Activated CD4-positive, alpha-beta T cell treated with anti-CD3 and anti-CD28 coated beads, Interleukin-2, amount 50 U/mL, for 16 hours (primary cell): ENCODE data around the gene PRDM16.

Experiments
- DNase-seq: peaks from one replicate; pipeline ENCODE4 v3.0.0-alpha.2; 2020

Gene PRDM16

GRCh38 chr1:3410142-3410925 lies 341.3 kb downstream of the PRDM16 start:
- DNase-seq: no peak

GRCh38 chr1:3411806-3412205 lies 342.8 kb downstream of the PRDM16 start:
- DNase-seq: no peak

GRCh38 chr1:3412376-3412775 lies 343.4 kb downstream of the PRDM16 start:
- DNase-seq: no peak

GRCh38 chr1:3413975-3414710 lies 345.1 kb downstream of the PRDM16 start:
- no peak for DNase-seq

GRCh38 chr1:3415260-3416090 lies 346.5 kb downstream of the PRDM16 start:
- no peak for DNase-seq

GRCh38 chr1:3417082-3417739 lies 348.2 kb downstream of the PRDM16 start:
- DNase-seq: no peak

- no peak for DNase-seq
These were observed 348.9 kb downstream of the PRDM16 start for GRCh38 chr1:3417934-3418333.

GRCh38 chr1:3418600-3418999 lies 349.6 kb downstream of the PRDM16 start:
- no peak for DNase-seq

GRCh38 chr1:3419415-3420204 lies 350.6 kb downstream of the PRDM16 start:
- DNase-seq: no peak

- DNase-seq: no peak
These were observed 351.4 kb downstream of the PRDM16 start for GRCh38 chr1:3420218-3420951.

- no peak for DNase-seq
These were observed 353.6 kb downstream of the PRDM16 start for GRCh38 chr1:3422638-3423037.

GRCh38 chr1:3423245-3423829 lies 354.3 kb downstream of the PRDM16 start:
- no peak for DNase-seq

GRCh38 chr1:3423896-3424611 lies 355.1 kb downstream of the PRDM16 start:
- no peak for DNase-seq

GRCh38 chr1:3425486-3426215 lies 356.6 kb downstream of the PRDM16 start:
- no peak for DNase-seq

- no peak for DNase-seq
These were observed 358.0 kb downstream of the PRDM16 start for GRCh38 chr1:3426956-3427535.

GRCh38 chr1:3427711-3428704 lies 359.0 kb downstream of the PRDM16 start:
- DNase-seq: no peak

GRCh38 chr1:3428899-3429298 lies 359.9 kb downstream of the PRDM16 start:
- DNase-seq: no peak

GRCh38 chr1:3429320-3429719 lies 360.3 kb downstream of the PRDM16 start:
- no peak for DNase-seq
